Hindlimb muscle (tissue), 1 donor: Measurements from ENCODE around the gene TMEM253. TPM values are rescaled to one million over a fixed set of nuclear protein-coding genes. Genes with fewer than 3 reads are reported as not detected.
A peak's percentile ranks its signal among the peaks of the same experiment; 100 is the strongest.

ENCODE experiments used
- DNase-seq: peaks from one replicate; pipeline ENCODE4 v3.0.0-alpha.2; 2013
- polyA plus RNA-seq: library from polyadenylated mRNA; unstranded; fragments of 120-200 nt; gene quantifications from one replicate; pipeline ENCODE4 v1.2.1, GENCODE V29; 2013; ENCODE audit not compliant: insufficient read length

The TMEM253 gene
- polyA plus RNA-seq, 1 donor: 0.62 TPM

DNA sequence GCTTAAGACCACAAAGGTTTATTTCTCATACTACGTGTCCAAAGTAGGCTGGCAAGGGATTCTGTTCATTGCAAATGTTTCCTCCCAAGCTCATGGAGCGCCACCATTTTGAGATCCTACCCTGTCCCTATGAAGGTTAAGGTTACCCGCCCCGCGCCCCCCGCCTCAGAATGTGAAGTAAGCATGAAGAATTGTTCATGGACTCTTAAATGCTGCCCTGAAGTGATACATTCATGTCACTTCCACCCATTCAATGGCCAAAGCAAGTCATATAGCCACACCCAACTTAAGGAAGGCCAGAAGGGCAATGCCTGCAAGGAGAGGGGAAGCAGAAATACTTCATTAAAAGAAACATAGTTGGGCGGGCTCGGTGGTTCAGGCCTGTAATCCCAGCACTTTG is 4.2 kb downstream of the TMEM253 start:
- no peak for DNase-seq

DNA sequence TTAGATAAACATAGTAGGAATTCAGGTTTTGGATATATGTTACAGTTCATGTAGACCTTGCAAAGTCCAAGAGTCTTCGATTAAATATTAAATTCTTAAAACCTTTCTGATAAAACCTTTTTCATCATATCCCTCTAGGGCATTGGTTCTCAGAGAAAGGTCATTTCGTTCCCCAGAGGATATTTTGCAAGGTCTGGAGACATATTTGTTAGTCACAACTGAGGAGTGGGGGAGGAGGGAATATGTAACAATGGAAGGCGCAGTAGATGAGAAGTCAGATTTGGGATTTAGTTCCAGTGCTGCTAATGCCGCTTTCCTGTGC is 5.3 kb downstream of the TMEM253 start:
- no peak for DNase-seq

- peak; percentile 82 for DNase-seq
Observed at GRCh38 chr14:21106498-21107282, 5.8 kb downstream of the TMEM253 start.

DNA sequence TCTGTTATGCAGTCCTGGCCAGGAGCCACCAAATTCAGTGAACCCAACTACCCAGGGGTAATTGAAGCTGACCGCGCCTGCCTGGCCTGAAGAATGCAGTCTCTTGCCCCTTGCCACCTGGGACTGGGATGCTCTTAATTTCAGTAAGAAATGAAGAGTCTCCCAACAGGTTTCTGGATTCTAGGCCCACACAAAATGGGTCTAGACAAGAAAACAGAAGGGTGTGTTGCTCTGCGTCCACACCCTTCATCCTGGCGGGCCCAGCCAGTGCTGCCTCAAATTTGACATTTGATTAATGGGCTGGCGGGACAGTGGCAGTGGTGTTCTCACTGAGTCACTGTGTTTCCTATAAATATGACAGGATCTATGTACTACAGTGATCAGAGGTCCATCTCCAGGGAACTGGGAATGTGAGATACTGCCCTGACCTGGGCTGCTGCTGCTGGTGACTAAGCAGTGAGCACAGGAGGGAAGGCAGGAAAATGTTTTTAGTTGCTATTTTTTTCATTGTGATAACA is 6.5 kb downstream of the TMEM253 start:
- DNase-seq: no peak

GRCh38 chr14:21108791-21109190 is 7.9 kb downstream of the TMEM253 start:
- DNase-seq: no peak

- no peak for DNase-seq
Observed at GRCh38 chr14:21109377-21110138, 8.7 kb downstream of the TMEM253 start.

GRCh38 chr14:21112255-21112654 is 11.4 kb downstream of the TMEM253 start:
- no peak for DNase-seq

- no peak for DNase-seq
Observed at GRCh38 chr14:21113369-21113768, 12.5 kb downstream of the TMEM253 start.

- DNase-seq: no peak
Observed at GRCh38 chr14:21118933-21119332, 18.1 kb downstream of the TMEM253 start.

- no peak for DNase-seq
Observed at GRCh38 chr14:21120686-21121085, 19.8 kb downstream of the TMEM253 start.

- DNase-seq: no peak
Observed at GRCh38 chr14:21121122-21121521, 20.3 kb downstream of the TMEM253 start.

GRCh38 chr14:21123429-21123828 is 22.6 kb downstream of the TMEM253 start:
- no peak for DNase-seq

DNA sequence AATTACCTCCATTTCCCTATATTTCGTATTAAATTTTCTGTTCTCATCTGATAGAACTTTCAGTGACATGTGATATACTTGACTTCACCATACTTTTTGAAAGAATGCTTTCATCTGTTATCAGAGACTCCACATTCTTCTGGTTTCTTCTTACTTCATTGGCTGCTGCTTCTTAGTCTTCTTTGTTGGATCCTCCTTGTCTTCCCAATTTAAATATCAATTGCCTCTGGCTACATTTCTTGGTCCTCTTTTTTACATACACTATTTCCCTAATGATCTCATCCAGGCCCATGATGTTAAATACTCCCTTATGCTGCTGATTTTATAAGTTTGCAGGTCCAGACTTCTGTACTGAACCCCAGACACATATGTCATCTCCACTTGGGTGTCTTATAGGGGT is 33.0 kb downstream of the TMEM253 start:
- DNase-seq: no peak

- no peak for DNase-seq
Observed at GRCh38 chr14:21136024-21136423, 35.2 kb downstream of the TMEM253 start.

DNA sequence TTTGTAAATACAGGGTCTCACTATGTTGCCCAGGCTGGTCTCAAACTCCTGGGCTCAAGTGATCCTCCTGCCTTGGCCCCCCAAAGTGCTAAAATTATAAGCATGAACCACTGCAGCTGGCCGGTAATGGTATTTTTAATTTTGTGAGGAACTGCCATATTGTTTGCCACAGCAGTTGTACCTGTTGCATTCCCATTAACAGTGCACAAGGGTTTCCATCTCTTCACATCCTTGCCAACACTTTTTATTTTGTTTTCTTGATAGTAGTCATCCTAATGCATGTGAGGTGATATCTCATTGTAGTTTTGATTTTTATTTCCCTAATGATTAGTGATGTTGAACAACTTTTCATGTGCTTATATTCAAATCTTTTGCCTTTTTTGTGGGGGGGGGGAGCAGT is 41.5 kb downstream of the TMEM253 start:
- no peak for DNase-seq

GRCh38 chr14:21145437-21145836 is 44.6 kb downstream of the TMEM253 start:
- DNase-seq: no peak

DNA sequence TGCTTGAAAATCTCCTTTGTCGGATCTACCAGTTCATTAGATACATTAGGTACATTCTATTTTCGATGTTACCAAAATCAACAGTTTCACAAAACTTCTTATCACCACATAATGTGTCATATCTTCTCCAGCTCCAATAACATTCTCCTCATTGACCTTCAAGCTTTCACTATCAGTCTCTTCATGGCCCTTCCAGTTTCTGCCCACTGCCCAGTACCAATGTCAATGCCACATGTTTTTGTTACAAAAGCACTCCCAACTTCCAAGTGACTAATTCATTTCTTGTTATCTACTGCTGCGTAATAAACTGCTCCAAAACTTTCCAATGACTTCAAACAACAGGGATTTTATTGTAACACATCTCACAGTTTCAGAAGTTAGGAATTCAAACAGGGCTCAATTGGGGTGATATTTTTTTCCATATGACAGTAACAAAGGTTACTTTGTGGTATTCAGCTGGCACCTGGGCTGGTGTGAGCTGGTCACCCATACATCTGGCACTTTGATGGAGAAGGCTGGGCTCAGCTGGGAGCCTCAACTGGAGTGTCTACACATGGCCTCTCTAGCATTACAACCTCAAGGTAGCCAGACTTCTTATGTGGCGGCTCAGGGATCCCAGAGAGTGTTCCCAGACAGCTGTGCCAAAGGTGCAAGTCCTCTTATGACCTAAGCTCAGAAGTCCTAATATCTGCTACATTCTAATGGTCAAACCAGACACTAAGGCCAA is 48.9 kb downstream of the TMEM253 start:
- no peak for DNase-seq

Other genes starting within 250 kb of the TMEM253 start
- gene RNASE3, start 209.7 kb upstream of the TMEM253 start, polyA plus RNA-seq: 0.27 TPM
- gene RNASE2, start 145.6 kb upstream of the TMEM253 start, polyA plus RNA-seq: 0.35 TPM
- gene METTL17, start 111.1 kb upstream of the TMEM253 start, polyA plus RNA-seq: 47.7 TPM
- gene SLC39A2, start 101.8 kb upstream of the TMEM253 start, polyA plus RNA-seq: not detected
- gene NDRG2, start 76.0 kb upstream of the TMEM253 start, polyA plus RNA-seq: 184 TPM
- gene TPPP2, start 70.8 kb upstream of the TMEM253 start, polyA plus RNA-seq: 0.72 TPM
- gene RNASE13, start 66.3 kb upstream of the TMEM253 start, polyA plus RNA-seq: 0.21 TPM
- 0.14 TPM for gene RNASE7, start 58.7 kb upstream of the TMEM253 start, polyA plus RNA-seq
- gene RNASE8, start 43.2 kb upstream of the TMEM253 start, polyA plus RNA-seq: not detected
- gene ARHGEF40, start 30.8 kb upstream of the TMEM253 start, polyA plus RNA-seq: 65.6 TPM
- gene ZNF219, start 2.4 kb upstream of the TMEM253 start, polyA plus RNA-seq: 18.4 TPM
- gene OR5AU1, start 55.0 kb downstream of the TMEM253 start, polyA plus RNA-seq: 0.03 TPM
- 398 TPM for gene HNRNPC, start 168.4 kb downstream of the TMEM253 start, polyA plus RNA-seq
- gene RPGRIP1, start 179.0 kb downstream of the TMEM253 start, polyA plus RNA-seq: 1.2 TPM